Right lung (tissue), 5 donors: ENCODE data around the gene NPDC1. TPM values are rescaled to one million over a fixed set of nuclear protein-coding genes. Genes with fewer than 3 reads are reported as not detected.

ENCODE experiments used
- DNase-seq, 2 donors: peaks; one replicate each; pipeline ENCODE4 v3.0.0-alpha.2; 2013
- polyA plus RNA-seq, 5 donors: library from polyadenylated mRNA; unstranded; fragments of 120-200 nt; gene quantifications; one replicate each; pipeline versions ENCODE4 v1.2.1 to v1.2.3, GENCODE V29; 2013; ENCODE audit warnings: inconsistent platforms in 1 of 5, low replicate concordance in 1 of 5; ENCODE audit not compliant: insufficient read length in 5 of 5, insufficient read depth in 1 of 5

The NPDC1 gene
- polyA plus RNA-seq, 5 donors = 20.6 to 61.5 (median 33.8) TPM

DNA sequence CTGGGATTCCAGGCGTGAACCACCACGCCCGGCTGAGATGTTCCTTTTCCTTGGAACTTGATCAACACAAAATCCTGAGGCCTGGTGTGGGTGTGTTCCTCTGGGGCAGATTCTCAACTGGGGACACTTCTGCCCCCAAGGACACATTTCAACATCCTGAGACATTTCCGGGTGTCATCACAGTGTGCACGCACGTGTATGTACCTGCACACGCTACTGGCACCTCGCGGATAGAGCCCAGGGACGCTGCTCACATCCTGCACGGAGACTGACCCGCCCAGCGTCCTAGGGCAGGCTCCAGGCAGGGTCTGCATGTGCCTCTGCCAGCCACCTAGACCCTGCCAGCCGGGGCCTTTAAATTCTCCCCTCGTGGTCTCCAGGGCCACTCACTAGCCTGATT, 16.4 kb upstream of the NPDC1 start:
- no peak for DNase-seq

- no peak for DNase-seq
Observed at GRCh38 chr9:137058521-137059234, 12.7 kb upstream of the NPDC1 start.

GRCh38 chr9:137057545-137057944, 11.6 kb upstream of the NPDC1 start:
- no peak for DNase-seq

GRCh38 chr9:137056739-137057415, 10.9 kb upstream of the NPDC1 start:
- peak in 1 of 2 donors; percentile 43 for DNase-seq

DNA sequence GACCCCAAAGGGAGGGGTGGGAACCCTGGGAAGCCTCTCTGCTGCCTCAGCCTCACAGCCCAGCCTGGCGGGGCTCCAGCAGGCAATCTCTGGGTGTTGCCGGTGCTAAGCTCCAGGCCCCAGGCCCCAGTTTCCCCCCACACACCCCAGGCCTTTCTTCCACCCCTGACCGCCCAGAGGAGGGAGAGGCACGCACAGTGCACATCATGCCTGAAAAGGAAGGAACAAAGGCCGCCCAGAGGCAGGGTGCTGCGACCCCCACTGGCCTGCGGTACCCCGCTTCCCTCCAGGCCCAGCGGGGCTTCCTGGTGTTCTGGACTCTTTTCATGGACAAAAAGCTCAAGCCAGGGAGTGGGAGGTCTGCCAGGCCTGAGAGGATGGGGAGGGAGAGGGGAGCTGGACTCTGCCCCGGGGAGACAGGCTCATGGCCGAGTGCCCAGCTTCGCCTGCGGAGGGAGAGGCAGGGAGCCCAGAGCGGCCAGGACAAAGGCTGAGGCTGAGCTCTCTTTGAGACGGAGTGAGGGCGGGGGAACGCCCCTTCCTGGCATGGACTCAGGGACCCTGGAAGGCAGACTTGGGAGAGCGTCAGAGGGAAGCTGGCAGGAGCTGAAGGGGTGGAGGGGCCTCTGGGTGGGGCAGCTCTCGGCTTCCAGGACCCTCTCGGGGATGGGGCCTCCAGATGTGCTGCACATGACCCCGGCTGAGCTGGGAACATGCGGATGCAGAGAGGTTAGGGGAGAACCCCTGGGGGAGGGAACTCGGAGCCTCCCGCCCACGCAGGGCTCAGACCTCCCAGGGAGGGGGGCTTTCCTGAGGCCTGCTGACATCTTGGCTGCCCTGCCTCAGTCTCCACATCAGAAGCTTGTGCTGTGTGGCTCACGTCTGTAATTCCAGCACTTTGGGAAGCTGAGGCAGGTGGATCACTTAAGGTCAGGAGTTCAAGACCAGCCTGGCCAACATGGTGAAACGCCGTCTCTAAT, 9.7 kb upstream of the NPDC1 start:
- peak; percentile 94 to 96 for DNase-seq

GRCh38 chr9:137054932-137055384, 9.0 kb upstream of the NPDC1 start:
- DNase-seq = no peak

- DNase-seq = no peak
Observed at GRCh38 chr9:137053944-137054931, 8.3 kb upstream of the NPDC1 start, which contains the start of gene ENTPD2. Gene ENTPD2, minus strand, starts transcription at chr9:137054061. Its CDS starts 64 bp downstream, at chr9:137053997.

- no peak for DNase-seq
Observed at GRCh38 chr9:137052998-137053943, 7.3 kb upstream of the NPDC1 start.

GRCh38 chr9:137052293-137052692, 6.3 kb upstream of the NPDC1 start:
- no peak for DNase-seq

- DNase-seq = no peak
Observed at GRCh38 chr9:137051145-137051724, 5.3 kb upstream of the NPDC1 start.

DNA sequence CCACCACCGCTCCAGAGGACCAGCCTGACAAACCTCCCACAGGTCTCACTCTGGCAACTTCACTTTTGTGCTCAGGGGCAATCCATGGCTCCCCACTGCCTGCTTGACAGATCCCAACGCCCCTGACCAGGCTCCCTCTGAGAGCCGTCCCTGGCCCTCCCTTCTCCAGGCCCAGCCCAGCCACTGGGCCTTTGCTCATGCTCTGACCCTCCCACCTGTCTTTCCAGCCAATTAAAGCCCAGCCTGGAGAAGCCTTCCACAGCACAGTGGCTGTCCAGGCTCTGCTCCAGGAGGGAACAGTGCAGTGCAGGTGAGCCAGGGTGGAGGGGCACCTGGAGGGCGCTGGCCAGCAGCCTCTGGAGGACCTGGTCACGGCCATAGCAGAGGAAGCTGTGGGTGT, 4.6 kb upstream of the NPDC1 start:
- no peak for DNase-seq

GRCh38 chr9:137049544-137050449, 3.8 kb upstream of the NPDC1 start:
- DNase-seq = no peak

DNA sequence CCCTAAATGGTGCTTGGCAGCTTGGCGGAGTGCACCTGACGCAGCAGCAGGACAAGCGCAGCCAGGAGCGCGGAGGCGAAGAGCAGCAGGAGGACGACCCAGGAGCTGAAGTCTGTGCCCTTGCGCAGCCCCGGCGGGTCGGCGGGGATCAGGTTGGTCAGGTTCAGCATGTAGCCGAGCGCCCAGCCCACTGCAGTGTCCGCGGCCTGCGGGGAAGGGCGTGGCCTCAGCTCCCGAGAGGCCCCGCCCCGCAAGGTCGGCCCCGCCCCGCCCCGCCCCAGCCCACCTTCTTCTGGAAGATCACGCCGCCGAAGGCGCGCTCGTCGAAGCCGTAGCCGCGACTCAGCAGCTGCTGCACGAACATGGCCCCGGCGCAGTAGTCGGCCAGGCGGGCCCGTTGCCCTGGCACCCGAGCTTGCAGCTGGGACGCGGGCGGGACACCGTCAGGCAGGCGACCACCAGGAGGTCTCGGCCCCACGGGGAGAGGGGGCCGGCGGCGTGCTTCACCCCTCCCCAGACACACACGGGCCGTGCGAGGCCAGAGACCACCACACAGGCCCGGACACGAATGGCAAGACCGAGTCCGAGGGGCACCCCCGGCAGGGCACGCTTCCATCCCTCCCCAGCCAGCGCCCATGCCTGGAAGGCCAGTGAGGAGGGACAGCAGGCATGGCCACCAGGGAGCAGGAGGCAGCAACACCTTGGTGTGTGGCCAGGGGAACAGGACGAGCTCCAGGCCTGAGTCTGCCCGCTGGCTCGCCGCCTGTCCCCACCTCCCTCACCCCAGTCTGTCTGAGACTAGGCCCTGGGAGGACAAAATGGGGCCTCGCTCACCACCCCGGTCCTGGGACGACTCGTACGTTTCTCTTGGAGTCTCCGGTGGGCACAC, 2.9 kb upstream of the NPDC1 start:
- DNase-seq = no peak

- DNase-seq = no peak
Observed at GRCh38 chr9:137045294-137046087, 486 bp downstream of the NPDC1 start.

GRCh38 chr9:137044502-137045177, 1.3 kb downstream of the NPDC1 start:
- no peak for DNase-seq

DNA sequence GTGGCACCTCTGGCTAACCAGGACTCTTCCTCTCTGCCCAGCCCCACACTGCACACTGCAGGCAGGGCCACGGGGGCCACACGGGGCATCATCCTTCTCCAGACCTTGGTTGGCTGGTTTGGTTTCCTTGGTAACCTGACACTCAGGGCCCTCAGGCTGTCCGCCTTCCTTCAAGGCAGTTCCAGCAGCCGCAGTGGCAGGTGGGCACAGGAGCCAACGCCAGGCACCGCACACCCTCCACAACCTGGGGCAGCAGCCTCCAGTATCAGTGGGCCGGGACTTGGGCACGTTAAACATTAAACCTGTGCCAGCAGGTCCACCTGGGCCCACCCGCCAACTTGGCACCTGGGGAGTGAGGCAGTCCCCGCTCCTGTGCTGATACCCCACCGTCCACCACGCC, 1.9 kb downstream of the NPDC1 start:
- no peak for DNase-seq
